SU-DHL-6 (cell line): Measurements from ENCODE around the gene CD160.

Experiments used
- CTCF ChIP-seq: fragments of 200-600 bp; sonication (generic); IDR thresholded peaks from one replicate; pipeline ENCODE4 v1.5.1; 2017; ENCODE audit warnings: antibody characterized with exemption, mild to moderate bottlenecking, low read length, moderate library complexity; ENCODE audit not compliant: insufficient read depth, poor library complexity, severe bottlenecking
- EZH2phosphoT487 ChIP-seq: fragments of 200-600 bp; sonication (generic), shearing (Covaris generic); conservative IDR thresholded peaks from 2 replicates; pipeline ENCODE4 v1.6.1; 2018; ENCODE audit warnings: mild to moderate bottlenecking, antibody characterized with exemption, low read length, moderate library complexity, mixed read lengths

GRCh38 chr1:145714524-145715111 is 4.7 kb upstream of the CD160 start:
- no peak for TF ChIP-seq CTCF
- no peak for TF ChIP-seq EZH2phosphoT487
